ENCODE results near the gene GP2.

GP2 gene

DNA sequence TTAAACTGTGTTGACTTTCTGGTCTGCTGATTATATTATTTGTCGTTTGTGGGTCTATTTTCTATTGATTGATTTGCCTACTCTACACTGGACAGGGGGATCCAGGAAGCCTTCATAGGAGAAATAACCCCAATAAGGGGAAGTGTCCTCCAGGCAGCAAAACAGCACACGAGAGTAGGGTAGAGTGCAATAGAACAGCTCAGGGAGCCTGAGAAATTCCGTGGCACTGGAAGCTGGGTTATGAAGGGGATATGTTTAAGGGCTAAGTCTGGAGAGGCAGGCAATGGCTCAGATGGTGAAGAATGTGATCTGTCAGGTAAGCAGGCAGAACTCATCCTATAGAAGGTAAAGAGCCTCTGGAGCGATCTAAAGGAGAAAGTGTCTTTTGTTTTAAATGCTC, 20.9 kb downstream of the GP2 start:
- Histone ChIP-seq H2AFZ (no peak overlapping the region), H3K79me2 (no peaks in the 10 kb centered on the region), H3K4me2 (ENCODE audit: low read length) (no peak overlapping the region), H3K27ac (no peak overlapping the region), H3K27me3 (ENCODE audit: control insufficient read depth, insufficient read depth, low read length) (no peaks in the 10 kb centered on the region), H3K36me3 (ENCODE audit: control insufficient read depth, insufficient read depth, low read length) (no peaks in the 10 kb centered on the region), H3K9me3 (ENCODE audit: control insufficient read depth, low read length) (no peaks in the 10 kb centered on the region), H3K4me1 (no peaks in the 10 kb centered on the region), H3K9ac (no peak overlapping the region), H3K4me3 (ENCODE audit: low read depth, low read length) (no peak overlapping the region)
- TF ChIP-seq, protein P1, sequence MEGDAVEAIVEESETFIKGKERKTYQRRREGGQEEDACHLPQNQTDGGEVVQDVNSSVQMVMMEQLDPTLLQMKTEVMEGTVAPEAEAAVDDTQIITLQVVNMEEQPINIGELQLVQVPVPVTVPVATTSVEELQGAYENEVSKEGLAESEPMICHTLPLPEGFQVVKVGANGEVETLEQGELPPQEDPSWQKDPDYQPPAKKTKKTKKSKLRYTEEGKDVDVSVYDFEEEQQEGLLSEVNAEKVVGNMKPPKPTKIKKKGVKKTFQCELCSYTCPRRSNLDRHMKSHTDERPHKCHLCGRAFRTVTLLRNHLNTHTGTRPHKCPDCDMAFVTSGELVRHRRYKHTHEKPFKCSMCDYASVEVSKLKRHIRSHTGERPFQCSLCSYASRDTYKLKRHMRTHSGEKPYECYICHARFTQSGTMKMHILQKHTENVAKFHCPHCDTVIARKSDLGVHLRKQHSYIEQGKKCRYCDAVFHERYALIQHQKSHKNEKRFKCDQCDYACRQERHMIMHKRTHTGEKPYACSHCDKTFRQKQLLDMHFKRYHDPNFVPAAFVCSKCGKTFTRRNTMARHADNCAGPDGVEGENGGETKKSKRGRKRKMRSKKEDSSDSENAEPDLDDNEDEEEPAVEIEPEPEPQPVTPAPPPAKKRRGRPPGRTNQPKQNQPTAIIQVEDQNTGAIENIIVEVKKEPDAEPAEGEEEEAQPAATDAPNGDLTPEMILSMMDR (IDR thresholded peaks at IDR 0.05) = no peak

DNA sequence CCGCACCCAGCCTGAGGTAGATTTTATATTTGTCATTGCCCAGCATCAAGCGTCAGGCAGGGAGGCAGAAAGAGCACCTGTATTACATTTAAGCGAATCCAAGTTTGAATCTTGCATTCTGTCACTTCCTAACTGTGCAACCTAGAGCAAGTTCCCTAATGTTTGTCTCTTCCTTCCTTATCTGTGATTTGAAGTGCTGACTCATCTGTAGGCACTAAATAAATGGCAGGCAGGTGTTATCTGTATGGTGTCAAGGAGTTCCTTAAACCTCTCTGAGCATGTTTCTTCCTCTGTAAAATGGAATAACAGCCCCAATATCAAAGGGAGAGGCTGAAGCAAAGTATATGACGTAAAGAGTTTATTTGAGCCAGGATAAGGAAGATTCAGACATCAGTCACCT, 24.3 kb downstream of the GP2 start:
- Histone ChIP-seq H3K79me2 (no peaks in the 10 kb centered on the region), H3K36me3 (ENCODE audit: control insufficient read depth, insufficient read depth, low read length) (no peaks in the 10 kb centered on the region), H3K4me1 (no peaks in the 10 kb centered on the region), H3K9me3 (ENCODE audit: control insufficient read depth, low read length) (no peaks in the 10 kb centered on the region), H3K4me2 (ENCODE audit: low read length) (no peak overlapping the region), H3K9ac (no peak overlapping the region), H3K27ac (no peak overlapping the region), H3K4me3 (ENCODE audit: low read depth, low read length) (no peak overlapping the region), H2AFZ (no peak overlapping the region), H3K27me3 (ENCODE audit: control insufficient read depth, insufficient read depth, low read length) (no peaks in the 10 kb centered on the region)
- TF ChIP-seq, protein P1 (IDR thresholded peaks at IDR 0.05) = no peak

DNA sequence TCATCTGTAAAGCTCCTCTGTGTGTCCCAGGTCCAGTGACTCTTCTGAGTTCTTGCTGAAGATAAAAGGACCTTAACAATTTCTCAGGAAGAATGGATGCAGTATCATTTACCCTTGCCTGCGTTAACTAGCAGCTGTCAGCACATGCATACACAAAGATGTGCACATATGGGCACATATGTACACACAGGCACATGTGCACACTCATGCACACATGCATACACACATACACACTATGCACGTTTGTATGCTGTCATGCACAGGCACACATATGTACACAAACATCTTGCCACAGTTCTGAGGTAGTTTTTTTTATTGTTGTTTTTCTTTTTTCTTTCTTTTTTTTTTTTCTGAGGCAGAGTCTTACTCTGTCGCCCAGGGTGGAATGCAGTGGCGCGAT, 24.9 kb downstream of the GP2 start:
- TF ChIP-seq, protein P1 (IDR thresholded peaks at IDR 0.05) = no peak
- Histone ChIP-seq H3K4me3 (ENCODE audit: low read depth, low read length) (no peak overlapping the region), H3K4me2 (ENCODE audit: low read length) (no peak overlapping the region), H2AFZ (no peak overlapping the region), H3K9ac (no peak overlapping the region), H3K4me1 (no peaks in the 10 kb centered on the region), H3K79me2 (no peaks in the 10 kb centered on the region), H3K27ac (no peak overlapping the region), H3K27me3 (ENCODE audit: control insufficient read depth, insufficient read depth, low read length) (no peaks in the 10 kb centered on the region), H3K36me3 (ENCODE audit: control insufficient read depth, insufficient read depth, low read length) (no peaks in the 10 kb centered on the region), H3K9me3 (ENCODE audit: control insufficient read depth, low read length) (no peaks in the 10 kb centered on the region)

DNA sequence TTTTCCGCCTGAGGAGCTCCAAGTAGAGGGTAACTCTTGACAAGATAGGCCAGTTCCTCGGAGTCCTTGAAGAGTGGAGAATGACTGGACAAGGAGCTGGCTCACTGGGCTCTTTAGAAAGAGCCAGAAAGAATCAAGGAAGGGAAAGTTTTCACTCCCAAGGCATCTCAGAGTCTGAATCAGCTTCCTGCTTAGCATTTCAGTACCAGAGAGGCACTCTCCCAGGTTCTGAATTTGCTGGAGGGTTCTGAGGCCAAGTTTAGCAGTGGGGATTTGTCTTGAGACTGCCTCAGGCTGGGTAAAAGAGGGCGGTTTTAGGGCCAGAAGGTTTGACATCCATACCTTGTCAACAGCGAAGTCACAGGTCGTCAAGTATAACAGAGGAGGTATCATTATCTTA, 25.5 kb downstream of the GP2 start:
- Histone ChIP-seq H3K4me1 (no peaks in the 10 kb centered on the region), H3K9me3 (ENCODE audit: control insufficient read depth, low read length) (no peaks in the 10 kb centered on the region), H3K36me3 (ENCODE audit: control insufficient read depth, insufficient read depth, low read length) (no peaks in the 10 kb centered on the region), H3K79me2 (no peaks in the 10 kb centered on the region), H3K9ac (no peak overlapping the region), H3K4me2 (ENCODE audit: low read length) (no peak overlapping the region), H3K4me3 (ENCODE audit: low read depth, low read length) (no peak overlapping the region), H3K27me3 (ENCODE audit: control insufficient read depth, insufficient read depth, low read length) (no peaks in the 10 kb centered on the region), H2AFZ (no peak overlapping the region), H3K27ac (no peak overlapping the region)
- TF ChIP-seq, protein P1 (IDR thresholded peaks at IDR 0.05) = no peak

DNA sequence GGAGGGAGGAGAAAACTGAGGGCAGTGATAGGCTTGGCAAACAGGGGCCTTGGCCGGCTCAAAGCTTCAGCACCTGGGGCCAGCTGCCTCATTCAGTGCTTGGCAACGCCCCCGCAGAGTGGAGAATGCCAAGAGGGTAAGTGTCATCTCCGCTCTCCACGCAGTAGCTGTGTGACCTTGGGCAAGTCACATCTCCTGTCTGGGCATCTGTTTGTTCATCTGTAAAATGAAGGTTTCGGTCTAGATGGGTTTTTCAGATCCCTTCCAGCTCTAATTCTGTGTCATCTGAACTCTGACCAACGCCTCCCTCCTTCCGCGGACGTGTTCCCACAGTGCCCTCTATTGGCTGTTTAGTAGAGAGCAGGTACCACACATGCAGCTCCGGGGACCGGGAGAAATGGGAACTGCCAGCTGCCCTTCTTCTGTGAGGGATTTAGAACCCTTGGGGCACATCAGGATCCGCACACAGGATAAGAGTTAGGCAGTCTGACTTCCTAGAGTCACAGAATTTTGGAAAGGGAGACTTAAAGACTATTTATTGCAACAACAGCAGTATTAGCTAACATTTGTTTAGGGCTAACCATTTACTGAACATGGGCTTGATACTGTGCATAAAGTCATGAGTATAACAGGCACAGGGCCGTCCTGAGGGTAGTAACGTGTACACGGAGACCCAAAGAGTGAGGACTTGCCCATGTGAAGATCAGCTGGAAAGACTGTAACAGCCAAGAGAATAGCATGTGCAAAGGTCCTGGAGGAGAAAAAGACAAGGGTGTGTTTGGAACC, 26.8 kb downstream of the GP2 start:
- no peaks in the 10 kb centered on the region for H3K27me3 ChIP-seq (ENCODE audit: control insufficient read depth, insufficient read depth, low read length)
- no peak overlapping the region for H3K4me2 ChIP-seq (ENCODE audit: low read length)
- H3K36me3 ChIP-seq (ENCODE audit: control insufficient read depth, insufficient read depth, low read length) = no peaks in the 10 kb centered on the region
- H3K4me1 ChIP-seq = no peaks in the 10 kb centered on the region
- no peak overlapping the region for H2AFZ ChIP-seq
- H3K27ac ChIP-seq = no peak overlapping the region
- H3K4me3 ChIP-seq (ENCODE audit: low read depth, low read length) = no peak overlapping the region
- no peaks in the 10 kb centered on the region for H3K79me2 ChIP-seq
- no peak overlapping the region for H3K9ac ChIP-seq
- no peaks in the 10 kb centered on the region for H3K9me3 ChIP-seq (ENCODE audit: control insufficient read depth, low read length)
- TF ChIP-seq, protein P1 (IDR thresholded peaks at IDR 0.05) = peak; percentile 85
